HG02870 (cell line): Measurements from ENCODE around the gene WWOX.
"Not testable (repeated sequence)": the region's sequence is repeated elsewhere in the genome, so short reads cannot be mapped to it uniquely, and the experiment has no call there.

Experiments
- ATAC-seq: cut with Tn5 transposase; IDR thresholded peaks from one replicate; pipeline ENCODE4 v1.9.1; 2021; ENCODE audit warnings: mild to moderate bottlenecking, moderate library complexity; ENCODE audit not compliant: unreplicated experiment

Gene WWOX

GRCh38 chr16:79260890-79261289 is 1161.4 kb downstream of the WWOX start:
- ATAC-seq, result not testable (repeated sequence)

GRCh38 chr16:79261481-79261940 is 1162.1 kb downstream of the WWOX start:
- no peak for ATAC-seq

GRCh38 chr16:79261944-79262552 is 1162.6 kb downstream of the WWOX start:
- no peak for ATAC-seq
